SIG-M5 treated with dmso at 0.1 percent for 504 hours (cell line): ENCODE measurements around the gene KCNAB2.

Experiments used
- DNase-seq: peaks from one replicate; lab custom pipeline; 2025; ENCODE audit not compliant: unreplicated experiment; lab: John Stamatoyannopoulos, UW

Gene KCNAB2

GRCh38 chr1:6045561-6045960 is at the start of gene KCNAB2:
KCNAB2 (plus strand) TSS chr1:6045888; CDS start chr1:6051537, 5,649 bp downstream.
- no peak for DNase-seq

GRCh38 chr1:5996641-5997270 is 48.9 kb upstream of the KCNAB2 start:
- no peak for DNase-seq

GRCh38 chr1:5997316-5997715 is 48.4 kb upstream of the KCNAB2 start:
- DNase-seq, result no peak

- no peak for DNase-seq
Measured at GRCh38 chr1:5998051-5998905, 47.4 kb upstream of the KCNAB2 start.

GRCh38 chr1:5998906-5999301 is 46.8 kb upstream of the KCNAB2 start:
- DNase-seq, result no peak

- no peak for DNase-seq
Measured at GRCh38 chr1:5999711-6000443, 45.8 kb upstream of the KCNAB2 start.

- DNase-seq, result no peak
Measured at GRCh38 chr1:6000444-6001288, 45.0 kb upstream of the KCNAB2 start.

GRCh38 chr1:6001992-6002576 is 43.6 kb upstream of the KCNAB2 start:
- DNase-seq, result no peak

- DNase-seq, result no peak
Measured at GRCh38 chr1:6002714-6003501, 42.8 kb upstream of the KCNAB2 start.

GRCh38 chr1:6003568-6004411 is 41.9 kb upstream of the KCNAB2 start:
- DNase-seq, result no peak

GRCh38 chr1:6004412-6005123 is 41.1 kb upstream of the KCNAB2 start:
- DNase-seq, result no peak

GRCh38 chr1:6005276-6005917 is 40.3 kb upstream of the KCNAB2 start:
- DNase-seq, result no peak

- DNase-seq, result no peak
Measured at GRCh38 chr1:6006882-6007281, 38.8 kb upstream of the KCNAB2 start.

GRCh38 chr1:6007318-6008083 is 38.2 kb upstream of the KCNAB2 start:
- DNase-seq, result no peak

- no peak for DNase-seq
Measured at GRCh38 chr1:6008084-6008415, 37.6 kb upstream of the KCNAB2 start.

GRCh38 chr1:6008696-6009095 is 37.0 kb upstream of the KCNAB2 start:
- no peak for DNase-seq
